H1 (cell line): ENCODE measurements around the gene EIF2B1. TPM values are rescaled to one million over a fixed set of nuclear protein-coding genes. Genes with fewer than 3 reads are reported as not detected.

ENCODE experiments used
- CTCF ChIA-PET: fragments of 300-600 bp; sonication (Branson Sonifier 250); formaldehyde crosslinking; loops from one replicate; lab custom pipeline; 2021; ENCODE audit not compliant: partially characterized antibody; lab: Charles Lee
- POLR2A ChIA-PET: fragments of 300-600 bp; sonication (Branson Sonifier 250); formaldehyde crosslinking; loops from one replicate; lab custom pipeline; 2021; ENCODE audit warnings: inconsistent platforms; ENCODE audit not compliant: partially characterized antibody; lab: Charles Lee
- DNase-seq, 2 experiments: peaks; one replicate each; pipeline versions ENCODE4 v3.0.0 to v3.0.0-alpha.2; 2010 to 2022; ENCODE audit warnings: low spot score in 2 of 2, low read depth in 1 of 2, mixed read lengths in 1 of 2
- FAIRE-seq: peaks from 2 replicates; lab custom pipeline; 2011; peaks lifted over from hg19 to GRCh38; lab: Jason Lieb, UNC
- H2AFZ ChIP-seq: 2 replicates; pipeline ENCODE4 v1.8.1; 2012; ENCODE audit warnings: low read length, inconsistent platforms
- H2AK5ac ChIP-seq: 2 replicates; pipeline ENCODE4 v1.6.1; 2013; ENCODE audit warnings: low read depth, low read length
- H2BK120ac ChIP-seq: replicated peaks from 2 replicates; pipeline ENCODE3; 2013; ENCODE audit warnings: low read depth, low read length, inconsistent platforms
- H2BK12ac ChIP-seq: 2 replicates; pipeline ENCODE4 v1.6.1; 2013; ENCODE audit warnings: low read depth, low read length
- H2BK15ac ChIP-seq: 2 replicates; pipeline ENCODE4 v1.6.1; 2013; ENCODE audit warnings: low read length
- H2BK20ac ChIP-seq: 2 replicates; pipeline ENCODE4 v1.6.1; 2013; ENCODE audit warnings: low read length
- H2BK5ac ChIP-seq: 2 replicates; pipeline ENCODE4 v1.6.1; 2013; ENCODE audit warnings: low read depth, low read length
- H3K14ac ChIP-seq: 2 replicates; pipeline ENCODE4 v1.6.1; 2013; ENCODE audit warnings: inconsistent platforms; ENCODE audit not compliant: insufficient read length
- H3K18ac ChIP-seq: 2 replicates; pipeline ENCODE4 v1.6.1; 2013; ENCODE audit warnings: low read length; ENCODE audit errors: extremely low read depth
- H3K23ac ChIP-seq: 2 replicates; pipeline ENCODE4 v1.6.1; 2013; ENCODE audit warnings: inconsistent platforms; ENCODE audit not compliant: insufficient read length
- H3K23me2 ChIP-seq: 2 replicates; pipeline ENCODE4 v1.6.1; 2013; ENCODE audit warnings: low read depth, low read length
- H3K27ac ChIP-seq: 2 replicates; pipeline ENCODE4 v1.6.1; 2011; ENCODE audit warnings: low read depth, low read length, inconsistent platforms
- H3K27me3 ChIP-seq, 4 experiments: replicated peaks in 1 of 4; 1 replicate in 1 of 4; 2 replicates in 3 of 4; pipeline versions ENCODE4 v1.6.1 to v1.8.1; 2011 to 2013; ENCODE audit warnings: low read length in 3 of 4, mild to moderate bottlenecking in 3 of 4, inconsistent platforms in 2 of 4, mixed read lengths in 2 of 4, moderate library complexity in 1 of 4; ENCODE audit not compliant: control insufficient read depth in 3 of 4, insufficient read depth in 3 of 4; ENCODE audit errors: extremely low read depth in 1 of 4
- H3K36me3 ChIP-seq, 4 experiments: 2 replicates each; pipeline versions ENCODE4 v1.6.1 to v1.8.1; 2011 to 2013; ENCODE audit warnings: mild to moderate bottlenecking in 4 of 4, low read length in 3 of 4, moderate library complexity in 2 of 4, control low read depth in 1 of 4, inconsistent platforms in 1 of 4; ENCODE audit not compliant: insufficient read depth in 4 of 4, control insufficient read depth in 2 of 4
- H3K4ac ChIP-seq: replicated peaks from 2 replicates; pipeline ENCODE3; 2013; ENCODE audit warnings: low read length, low read depth, mixed read lengths, inconsistent platforms; ENCODE audit not compliant: insufficient read length
- H3K4me1 ChIP-seq, 4 experiments: replicated peaks in 1 of 4; 1 replicate in 1 of 4; 2 replicates in 3 of 4; pipeline versions ENCODE4 v1.6.1 to v1.8.1; 2011 to 2013; ENCODE audit warnings: low read length in 3 of 4, inconsistent platforms in 2 of 4, mixed read lengths in 1 of 4; ENCODE audit not compliant: insufficient read depth in 4 of 4, control insufficient read depth in 3 of 4
- H3K4me2 ChIP-seq, 2 experiments: 2 replicates each; pipeline versions ENCODE4 v1.6.1 to v1.8.1; 2011 to 2013; ENCODE audit warnings: low read depth in 2 of 2, low read length in 2 of 2, control low read depth in 1 of 2, inconsistent platforms in 1 of 2, mild to moderate bottlenecking in 1 of 2; ENCODE audit not compliant: insufficient read depth in 1 of 2
- H3K4me3 ChIP-seq, 4 experiments: fragments of 200-600, 300-600 bp in 1 of 4; sonication (generic), shearing (Covaris generic), sonication (Bioruptor Twin) in 1 of 4; 2 replicates each; pipeline versions ENCODE4 v1.5.1 to v1.8.1; 2011 to 2016; ENCODE audit warnings: low read length in 4 of 4, low read depth in 3 of 4, control low read depth in 2 of 4, inconsistent platforms in 2 of 4, mild to moderate bottlenecking in 2 of 4, mixed read lengths in 1 of 4, moderate library complexity in 1 of 4; ENCODE audit not compliant: insufficient read depth in 2 of 4; ENCODE audit errors: extremely low read depth in 1 of 4
- H3K56ac ChIP-seq: replicated peaks from 2 replicates; pipeline ENCODE3; 2013; ENCODE audit warnings: low read depth, mild to moderate bottlenecking, mixed read lengths, low read length, inconsistent platforms; ENCODE audit not compliant: insufficient read length
- H3K79me1 ChIP-seq: 2 replicates; pipeline ENCODE4 v1.6.1; 2013; ENCODE audit warnings: low read depth, low read length, control low read depth
- H3K79me2 ChIP-seq, 2 experiments: 2 replicates each; pipeline versions ENCODE4 v1.6.1 to v1.8.1; 2012 to 2013; ENCODE audit warnings: low read length in 2 of 2, mild to moderate bottlenecking in 2 of 2, inconsistent platforms in 1 of 2; ENCODE audit not compliant: insufficient read depth in 2 of 2, control insufficient read depth in 1 of 2
- H3K9ac ChIP-seq, 4 experiments: replicated peaks in 1 of 4; 1 replicate in 1 of 4; 2 replicates in 3 of 4; pipeline versions ENCODE4 v1.6.1 to v1.8.1; 2011 to 2013; ENCODE audit warnings: low read depth in 3 of 4, low read length in 3 of 4, control low read depth in 2 of 4, mild to moderate bottlenecking in 2 of 4, moderate library complexity in 2 of 4, inconsistent platforms in 1 of 4; ENCODE audit errors: extremely low read depth in 1 of 4
- H3K9me3 ChIP-seq, 2 experiments: 2 replicates each; pipeline versions ENCODE4 v1.6.1 to v1.8.1; 2012 to 2013; ENCODE audit warnings: mild to moderate bottlenecking in 2 of 2, moderate library complexity in 2 of 2, control low read depth in 1 of 2, inconsistent platforms in 1 of 2, low read depth in 1 of 2, low read length in 1 of 2, mixed read lengths in 1 of 2; ENCODE audit not compliant: insufficient read depth in 2 of 2
- H4K20me1 ChIP-seq, 2 experiments: replicated peaks in 1 of 2; 2 replicates each; pipeline versions ENCODE3 to v1.8.1; 2011 to 2013; ENCODE audit warnings: inconsistent platforms in 2 of 2, low read length in 2 of 2, mild to moderate bottlenecking in 1 of 2; ENCODE audit not compliant: insufficient read depth in 2 of 2, control insufficient read depth in 1 of 2
- H4K5ac ChIP-seq: 2 replicates; pipeline ENCODE4 v1.6.1; 2013; ENCODE audit warnings: low read length, low read depth, mixed read lengths, inconsistent platforms; ENCODE audit not compliant: insufficient read length
- H4K8ac ChIP-seq: 2 replicates; pipeline ENCODE4 v1.8.0; 2013; ENCODE audit warnings: mild to moderate bottlenecking, moderate library complexity, low read length, inconsistent platforms; ENCODE audit not compliant: insufficient read depth; ENCODE audit errors: extremely low read depth
- H4K91ac ChIP-seq: replicated peaks from 2 replicates; pipeline ENCODE3; 2013; ENCODE audit warnings: low read length, mixed read lengths, inconsistent platforms; ENCODE audit not compliant: insufficient read length
- ATF2 ChIP-seq: IDR thresholded peaks from 2 replicates; pipeline ENCODE4 v1.6.1; 2012; ENCODE audit warnings: low read length, inconsistent platforms
- CREB1 ChIP-seq: IDR thresholded peaks from 2 replicates; pipeline ENCODE4 v1.6.1; 2012; ENCODE audit warnings: inconsistent platforms
- GTF2F1 ChIP-seq: IDR thresholded peaks from 2 replicates; pipeline ENCODE4 v1.6.1; 2012; ENCODE audit warnings: low read depth, low read length, improper control_type of control experiment, borderline replicate concordance
- HDAC2 ChIP-seq, 2 experiments: fragments of 300-600 bp in 1 of 2; sonication (generic) in 1 of 2; IDR thresholded peaks; 2 replicates each; pipeline ENCODE4 v1.6.1; 2011 to 2012; ENCODE audit warnings: low read depth in 2 of 2, low read length in 2 of 2, mild to moderate bottlenecking in 2 of 2, moderate library complexity in 2 of 2, borderline replicate concordance in 1 of 2, inconsistent platforms in 1 of 2
- KDM1A ChIP-seq: fragments of 200-600, 300-600 bp; sonication (generic); IDR thresholded peaks from 2 replicates; pipeline ENCODE4 v1.7.1; 2016; ENCODE audit warnings: mild to moderate bottlenecking, low read length, borderline replicate concordance
- KDM4A ChIP-seq: IDR thresholded peaks from one replicate; pipeline ENCODE4 v1.7.1; 2012; ENCODE audit warnings: low read depth, mild to moderate bottlenecking, moderate library complexity, low read length, inconsistent platforms; ENCODE audit not compliant: severe bottlenecking
- POLR2AphosphoS5 ChIP-seq: IDR thresholded peaks from 2 replicates; pipeline ENCODE4 v1.6.1; 2011; ENCODE audit warnings: low read depth, low read length
- POU5F1 ChIP-seq: IDR thresholded peaks from 2 replicates; pipeline ENCODE4 v1.6.1; 2011; ENCODE audit warnings: low read depth, mild to moderate bottlenecking, low read length, moderate library complexity
- RFX5 ChIP-seq: IDR thresholded peaks from 2 replicates; pipeline ENCODE4 v1.6.1; 2011; ENCODE audit warnings: low read depth, low read length, improper control_type of control experiment, borderline replicate concordance
- SP1 ChIP-seq: IDR thresholded peaks from 2 replicates; pipeline ENCODE4 v1.6.1; 2011; ENCODE audit warnings: low read depth, low read length
- SP2 ChIP-seq: IDR thresholded peaks from 2 replicates; pipeline ENCODE4 v1.6.1; 2012; ENCODE audit warnings: mild to moderate bottlenecking, low read length, inconsistent platforms
- TCF12 ChIP-seq: IDR thresholded peaks from 2 replicates; pipeline ENCODE4 v1.6.1; 2011; ENCODE audit warnings: low read depth, mild to moderate bottlenecking, low read length
- ZNF274 ChIP-seq: IDR thresholded peaks from 2 replicates; pipeline ENCODE4 v1.7.0; 2012; ENCODE audit warnings: low read length, borderline replicate concordance; ENCODE audit errors: extremely low read depth
- WGBS, 2 experiments: shearing (Covaris generic) in 1 of 2; methylation state at CpG; one replicate each; pipeline versions ENCODE4 v1.1.6 to v1.1.7; 2013 to 2015; ENCODE audit warnings: low lambda C conversion rate in 2 of 2, mixed read lengths in 2 of 2, inconsistent platforms in 1 of 2, low coverage in 1 of 2, missing lambda C conversion rate in 1 of 2; ENCODE audit not compliant: insufficient replicate concordance in 2 of 2, insufficient coverage in 1 of 2, insufficient read length in 1 of 2; ENCODE audit errors: extremely low coverage in 1 of 2, missing lambda C conversion rate in 1 of 2; 5-methylcytosine and 5-hydroxymethylcytosine counted together
- polyA plus RNA-seq, 7 experiments: library from polyadenylated mRNA; depleted of rRNA in 3 of 7; stranded (reverse) in 5 of 7; unstranded in 2 of 7; fragments of >200 nt in 5 of 7; fragments of 200-250 nt in 2 of 7; gene quantifications; 1 replicate in 5 of 7; 2 replicates in 1 of 7; 4 replicates in 1 of 7; pipeline versions ENCODE4 v1.2.1 to v1.2.3, GENCODE V29; 2011 to 2013; ENCODE audit warnings: missing spikeins in 2 of 7, mixed read lengths in 2 of 7
- total RNA-seq: library from RNA; stranded (reverse); fragmentation: NEBNext Ultra II Directional; extraction: Animal tissue kit (Norgen Biotek cat#: 25700); gene quantifications from 2 replicates; pipeline ENCODE4 v1.2.1, GENCODE V29; 2021

EIF2B1 gene
- total and polyA plus RNA-seq, 2 of the 8 experiments (the other 6 are each of a cell fraction or from before 2014, with no cell fraction given): 24.9 to 49.9 TPM

- Histone ChIP-seq H3K79me1 (peaks cover 5% of the 10 kb centered on the region), H2AFZ (no peak overlapping the region), H2BK120ac (no peak overlapping the region), H3K27ac (no peak overlapping the region), H3K23ac (no peak overlapping the region), H3K4ac (no peak overlapping the region), H4K5ac (no peak overlapping the region), H3K27me3 (no peaks in the 10 kb centered on the region), H3K18ac (no peak overlapping the region), H2BK12ac (no peak overlapping the region), H3K4me2 (no peak overlapping the region), H4K20me1 (peaks cover 0 to 2% of the 10 kb centered on the region in 2 experiments), H3K36me3 (no peaks in the 10 kb centered on the region), H2BK5ac (no peak overlapping the region), H3K4me3 (no peak overlapping the region), H3K56ac (no peak overlapping the region), H2AK5ac (no peak overlapping the region), H3K14ac (no peak overlapping the region), H3K23me2 (peaks cover 3% of the 10 kb centered on the region; the same call in 1 of the 2 replicates), H2BK20ac (no peak overlapping the region), H3K9ac (no peak overlapping the region), H4K8ac (no peak overlapping the region), H4K91ac (no peak overlapping the region), H2BK15ac (no peak overlapping the region), H3K9me3 (peaks cover 0 to 2% of the 10 kb centered on the region in 2 experiments; a peak in 1 of 4 replicates), H3K4me1 (peaks cover 0 to 2% (median 0%) of the 10 kb centered on the region in 4 experiments; a peak in 1 of 7 replicates), H3K79me2 (peaks cover 0 to 23% of the 10 kb centered on the region in 2 experiments; a peak in 2 of 4 replicates)
- 91% methylated on average over 4 of the region's 4 CpGs; no CpG with 5 or more reads in 1 of the 2 experiments for WGBS, 2 experiments
- DNase-seq (no peak), FAIRE-seq (no peak)
- ChIA-PET CTCF (interaction anchor here (0.9 to 2.0 kb wide), 6 partner anchors 45 to 241 kb away, joined by 3 to 8 read pairs (median 4); no protein-coding TSS in a partner anchor), POLR2A (interaction anchor here (0.7 kb wide), 1 partner anchor 8 kb away, joined by 3 read pairs; no protein-coding TSS in a partner anchor)
- TF ChIP-seq POU5F1: no peak
- no peak for TF ChIP-seq SP1
- TF ChIP-seq ATF2: no peak
- TF ChIP-seq SP2: no peak
- no peak for TF ChIP-seq ZNF274
- no peak for TF ChIP-seq TCF12
- no peak for TF ChIP-seq CREB1
- TF ChIP-seq RFX5: no peak
- TF ChIP-seq POLR2AphosphoS5: no peak
- TF ChIP-seq KDM4A: no peak
- TF ChIP-seq GTF2F1: no peak
- no peak for TF ChIP-seq KDM1A
- no peak for TF ChIP-seq HDAC2 (IDR thresholded peaks at IDR 0.05; ENCODE audit: borderline replicate concordance in 1 of 2, low read depth in 2 of 2, low read length in 2 of 2)
These were observed 52.7 kb downstream of the EIF2B1 start for GRCh38 chr12:123580772-123581171.
